ENCODE results near the gene LRRFIP2.

The LRRFIP2 gene

GRCh38 chr3:37204314-37204713, 29.9 kb upstream of the LRRFIP2 start:
- ChIA-PET POLR2A (interaction anchor here (0.6 kb wide), 1 partner anchor 15 kb away, joined by 4 read pairs; no protein-coding TSS in a partner anchor), CTCF (interaction anchor here (1.1 to 3.3 kb wide), 2 partner anchors 9 to 23 kb away, joined by 3 to 15 read pairs; no protein-coding TSS in a partner anchor)
- H3K4me3 ChIP-seq (ENCODE audit: low read depth, low read length) = no peak overlapping the region
- DNase-seq (ENCODE audit: low read depth, low spot score) = no peak
- no peak for TF ChIP-seq CTCF (IDR thresholded peaks at IDR 0.05; ENCODE audit: insufficient read depth, low read length, missing control alignments)

GRCh38 chr3:37202035-37202434, 27.7 kb upstream of the LRRFIP2 start:
- ChIA-PET POLR2A (no interaction called here), CTCF (interaction anchor here (0.8 to 3.3 kb wide), 5 partner anchors 9 to 187 kb away, joined by 3 to 15 read pairs (median 6); no protein-coding TSS in a partner anchor)
- no peak overlapping the region for H3K4me3 ChIP-seq (ENCODE audit: low read depth, low read length)
- no peak for TF ChIP-seq CTCF (IDR thresholded peaks at IDR 0.05; ENCODE audit: insufficient read depth, low read length, missing control alignments)
- DNase-seq (ENCODE audit: low read depth, low spot score) = no peak

GRCh38 chr3:37200141-37200540, 25.8 kb upstream of the LRRFIP2 start:
- TF ChIP-seq CTCF (IDR thresholded peaks at IDR 0.05; ENCODE audit: insufficient read depth, low read length, missing control alignments) = no peak
- POLR2A ChIA-PET = no interaction called here
- DNase-seq (ENCODE audit: low read depth, low spot score) = no peak
- H3K4me3 ChIP-seq (ENCODE audit: low read depth, low read length) = no peak overlapping the region
- CTCF ChIA-PET = interaction anchor here (0.6 to 1.9 kb wide), 3 partner anchors 11 to 17 kb away, joined by 3 to 7 read pairs (median 4); no protein-coding TSS in a partner anchor

- ChIA-PET POLR2A (no interaction called here), CTCF (interaction anchor here (1.9 kb wide), 1 partner anchor 14 kb away, joined by 7 read pairs; no protein-coding TSS in a partner anchor)
- H3K4me3 ChIP-seq (ENCODE audit: low read depth, low read length) = no peak overlapping the region
- DNase-seq (ENCODE audit: low read depth, low spot score) = no peak
- TF ChIP-seq CTCF (IDR thresholded peaks at IDR 0.05; ENCODE audit: insufficient read depth, low read length, missing control alignments) = no peak
Observed at GRCh38 chr3:37198996-37199395, 24.6 kb upstream of the LRRFIP2 start.

GRCh38 chr3:37198547-37198946, 24.2 kb upstream of the LRRFIP2 start:
- POLR2A ChIA-PET = no interaction called here
- DNase-seq (ENCODE audit: low read depth, low spot score) = no peak
- TF ChIP-seq CTCF (IDR thresholded peaks at IDR 0.05; ENCODE audit: insufficient read depth, low read length, missing control alignments) = no peak
- CTCF ChIA-PET = interaction anchor here (1.0 to 1.9 kb wide), 2 partner anchors 10 to 15 kb away, joined by 3 to 7 read pairs; no protein-coding TSS in a partner anchor
- no peak overlapping the region for H3K4me3 ChIP-seq (ENCODE audit: low read depth, low read length)

- no peak overlapping the region for H3K4me3 ChIP-seq (ENCODE audit: low read depth, low read length)
- TF ChIP-seq CTCF (IDR thresholded peaks at IDR 0.05; ENCODE audit: insufficient read depth, low read length, missing control alignments) = no peak
- ChIA-PET CTCF (interaction anchor here (0.8 to 1.2 kb wide), 3 partner anchors 10 to 15 kb away, joined by 3 to 5 read pairs (median 3); no protein-coding TSS in a partner anchor), POLR2A (no interaction called here)
- no peak for DNase-seq (ENCODE audit: low read depth, low spot score)
Observed at GRCh38 chr3:37197810-37198371, 23.5 kb upstream of the LRRFIP2 start.
